GM12864 (cell line): ENCODE data around the gene RPS6KA3.
A peak's percentile ranks its signal among the peaks of the same experiment; 100 is the strongest.

Experiments
- DNase-seq: peaks from one replicate; pipeline ENCODE4 v3.0.0-alpha.2; 2011; ENCODE audit warnings: low read depth
- H3K4me3 ChIP-seq: 2 replicates; pipeline ENCODE4 v1.5.1; 2011; ENCODE audit warnings: mild to moderate bottlenecking, low read depth, low read length, control low read depth
- CTCF ChIP-seq: IDR thresholded peaks from 2 replicates; pipeline ENCODE4 v1.5.1; 2011; ENCODE audit warnings: low read depth, mild to moderate bottlenecking, moderate library complexity, low read length, control low read depth, inconsistent platforms; ENCODE audit errors: missing control alignments

The RPS6KA3 gene

GRCh38 chrX:20265726-20266681, 705 bp downstream of the RPS6KA3 start:
- no peak for DNase-seq
- TF ChIP-seq CTCF = no peak
- peak overlapping the region; percentile 83 for H3K4me3 ChIP-seq

GRCh38 chrX:20265221-20265725, 1.4 kb downstream of the RPS6KA3 start:
- peak; percentile 36 for DNase-seq
- H3K4me3 ChIP-seq = peak overlapping the region; percentile 83
- no peak for TF ChIP-seq CTCF

GRCh38 chrX:20263474-20263873, 3.2 kb downstream of the RPS6KA3 start:
- no peak for TF ChIP-seq CTCF
- no peak overlapping the region for H3K4me3 ChIP-seq
- DNase-seq = no peak

GRCh38 chrX:20260885-20261284, 5.8 kb downstream of the RPS6KA3 start:
- no peak for TF ChIP-seq CTCF
- DNase-seq = no peak
- no peak overlapping the region for H3K4me3 ChIP-seq

- no peak for TF ChIP-seq CTCF
- no peak for DNase-seq
- H3K4me3 ChIP-seq = no peak overlapping the region
Observed at GRCh38 chrX:20254712-20255299, 11.9 kb downstream of the RPS6KA3 start.

- no peak overlapping the region for H3K4me3 ChIP-seq
- no peak for DNase-seq
- TF ChIP-seq CTCF = no peak
Observed at GRCh38 chrX:20253232-20253543, 13.5 kb downstream of the RPS6KA3 start.
